Fibroblast of skin of left quadriceps (primary cell): ENCODE measurements around the gene KIAA0040.

ENCODE experiments used
- DNase-seq, 2 experiments: peaks; one replicate each; pipeline ENCODE4 v3.0.0-alpha.2; 2013; ENCODE audit warnings: low read depth in 2 of 2

Gene KIAA0040

GRCh38 chr1:175192630-175193526 is at the start of gene KIAA0040:
TSS of gene KIAA0040 (minus strand) at chr1:175192776. CDS start at chr1:175161013, 31,763 bp downstream.
- no peak for DNase-seq

GRCh38 chr1:175237389-175237788 is 44.8 kb upstream of the KIAA0040 start:
- no peak for DNase-seq

- DNase-seq = no peak
Observed at GRCh38 chr1:175234639-175235038, 42.1 kb upstream of the KIAA0040 start.

- no peak for DNase-seq
Observed at GRCh38 chr1:175232335-175232734, 39.8 kb upstream of the KIAA0040 start.

GRCh38 chr1:175225805-175226129 is 33.2 kb upstream of the KIAA0040 start:
- DNase-seq = no peak

GRCh38 chr1:175222296-175222938 is 29.8 kb upstream of the KIAA0040 start:
- no peak for DNase-seq

- DNase-seq = no peak
Observed at GRCh38 chr1:175221557-175222175, 29.1 kb upstream of the KIAA0040 start.

GRCh38 chr1:175220853-175221556 is 28.4 kb upstream of the KIAA0040 start:
- no peak for DNase-seq

- DNase-seq = no peak
Observed at GRCh38 chr1:175219774-175220173, 27.2 kb upstream of the KIAA0040 start.

- DNase-seq = no peak
Observed at GRCh38 chr1:175218786-175219434, 26.3 kb upstream of the KIAA0040 start.

GRCh38 chr1:175217721-175218531 is 25.4 kb upstream of the KIAA0040 start:
- no peak for DNase-seq

- no peak for DNase-seq
Observed at GRCh38 chr1:175216444-175216843, 23.9 kb upstream of the KIAA0040 start.

- no peak for DNase-seq
Observed at GRCh38 chr1:175211656-175212055, 19.1 kb upstream of the KIAA0040 start.

GRCh38 chr1:175210744-175211143 is 18.2 kb upstream of the KIAA0040 start:
- DNase-seq = no peak

- no peak for DNase-seq
Observed at GRCh38 chr1:175209493-175209921, 16.9 kb upstream of the KIAA0040 start.

GRCh38 chr1:175208773-175209492 is 16.4 kb upstream of the KIAA0040 start:
- no peak for DNase-seq

GRCh38 chr1:175207971-175208370 is 15.4 kb upstream of the KIAA0040 start:
- DNase-seq = no peak

- DNase-seq = no peak
Observed at GRCh38 chr1:175206687-175207086, 14.1 kb upstream of the KIAA0040 start.

- no peak for DNase-seq
Observed at GRCh38 chr1:175204330-175204729, 11.8 kb upstream of the KIAA0040 start.

GRCh38 chr1:175203570-175204068 is 11.0 kb upstream of the KIAA0040 start:
- DNase-seq = no peak
